Loucy (cell line): ENCODE measurements around the gene NCKIPSD.

Experiments
- EZH2phosphoT487 ChIP-seq: fragments of 200-600 bp; IDR thresholded peaks from 2 replicates; pipeline ENCODE4 v1.6.1; 2018; ENCODE audit warnings: antibody characterized with exemption, mild to moderate bottlenecking, moderate library complexity, borderline replicate concordance
- TF ChIP-seq, protein P1 (sequence below): fragments of 200-600 bp; sonication (generic); conservative IDR thresholded peaks from 2 replicates; pipeline ENCODE4 v1.5.1; 2014; ENCODE audit warnings: mild to moderate bottlenecking, antibody characterized with exemption, low read length

DNA sequence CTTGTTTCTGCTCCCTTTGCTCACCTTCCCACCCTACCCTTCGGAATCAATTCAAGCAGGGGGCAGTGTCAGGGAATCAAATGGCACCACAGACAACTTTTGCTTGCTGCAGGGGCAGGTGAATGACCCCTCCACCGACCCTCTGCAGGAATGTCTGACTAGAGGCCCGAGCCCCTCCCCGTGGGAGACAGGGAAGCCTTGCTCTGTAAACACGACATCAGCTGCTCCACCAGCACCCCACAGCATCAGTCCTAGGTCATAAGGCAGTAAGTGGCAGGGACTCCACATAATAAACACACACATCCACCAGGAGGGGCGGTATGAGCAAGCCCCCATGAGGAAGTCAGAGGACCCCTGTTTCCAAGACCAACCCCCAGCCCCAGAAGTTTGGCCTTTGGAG, 48.4 kb downstream of the NCKIPSD start:
- TF ChIP-seq EZH2phosphoT487: no peak
- TF ChIP-seq, protein P1, sequence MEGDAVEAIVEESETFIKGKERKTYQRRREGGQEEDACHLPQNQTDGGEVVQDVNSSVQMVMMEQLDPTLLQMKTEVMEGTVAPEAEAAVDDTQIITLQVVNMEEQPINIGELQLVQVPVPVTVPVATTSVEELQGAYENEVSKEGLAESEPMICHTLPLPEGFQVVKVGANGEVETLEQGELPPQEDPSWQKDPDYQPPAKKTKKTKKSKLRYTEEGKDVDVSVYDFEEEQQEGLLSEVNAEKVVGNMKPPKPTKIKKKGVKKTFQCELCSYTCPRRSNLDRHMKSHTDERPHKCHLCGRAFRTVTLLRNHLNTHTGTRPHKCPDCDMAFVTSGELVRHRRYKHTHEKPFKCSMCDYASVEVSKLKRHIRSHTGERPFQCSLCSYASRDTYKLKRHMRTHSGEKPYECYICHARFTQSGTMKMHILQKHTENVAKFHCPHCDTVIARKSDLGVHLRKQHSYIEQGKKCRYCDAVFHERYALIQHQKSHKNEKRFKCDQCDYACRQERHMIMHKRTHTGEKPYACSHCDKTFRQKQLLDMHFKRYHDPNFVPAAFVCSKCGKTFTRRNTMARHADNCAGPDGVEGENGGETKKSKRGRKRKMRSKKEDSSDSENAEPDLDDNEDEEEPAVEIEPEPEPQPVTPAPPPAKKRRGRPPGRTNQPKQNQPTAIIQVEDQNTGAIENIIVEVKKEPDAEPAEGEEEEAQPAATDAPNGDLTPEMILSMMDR: no peak
